HEK293T (cell line): Measurements from ENCODE around the gene OAS2.

Source experiments
- BHLHE40 ChIP-seq: fragments of 450-650 bp; IDR thresholded peaks from 2 replicates; pipeline ENCODE4 v1.6.1; 2016; ENCODE audit warnings: mild to moderate bottlenecking, moderate library complexity, borderline replicate concordance
- CTBP1 ChIP-seq: fragments of 450-650 bp; IDR thresholded peaks from 2 replicates; pipeline ENCODE4 v1.6.1; 2016; ENCODE audit warnings: borderline replicate concordance
- FOXA1 ChIP-seq: fragments of 450-650 bp; IDR thresholded peaks from 2 replicates; pipeline ENCODE4 v1.6.1; 2016; ENCODE audit warnings: mild to moderate bottlenecking
- FOXM1 ChIP-seq: fragments of 450-650 bp; IDR thresholded peaks from 2 replicates; pipeline ENCODE4 v1.6.1; 2017; ENCODE audit warnings: mild to moderate bottlenecking, borderline replicate concordance
- HDGF ChIP-seq: fragments of 450-650 bp; IDR thresholded peaks from 2 replicates; pipeline ENCODE4 v1.6.1; 2017; ENCODE audit warnings: antibody characterized with exemption, borderline replicate concordance
- LEF1 ChIP-seq: fragments of 450-650 bp; IDR thresholded peaks from 2 replicates; pipeline ENCODE4 v1.6.1; 2017; ENCODE audit warnings: mild to moderate bottlenecking, borderline replicate concordance
- SUZ12 ChIP-seq: fragments of 450-650 bp; IDR thresholded peaks from 2 replicates; pipeline ENCODE4 v1.6.1; 2016; ENCODE audit warnings: mild to moderate bottlenecking
- TF ChIP-seq, protein P1 (sequence below): fragments of 450-650 bp; IDR thresholded peaks from 2 replicates; pipeline ENCODE4 v1.6.1; 2016

DNA sequence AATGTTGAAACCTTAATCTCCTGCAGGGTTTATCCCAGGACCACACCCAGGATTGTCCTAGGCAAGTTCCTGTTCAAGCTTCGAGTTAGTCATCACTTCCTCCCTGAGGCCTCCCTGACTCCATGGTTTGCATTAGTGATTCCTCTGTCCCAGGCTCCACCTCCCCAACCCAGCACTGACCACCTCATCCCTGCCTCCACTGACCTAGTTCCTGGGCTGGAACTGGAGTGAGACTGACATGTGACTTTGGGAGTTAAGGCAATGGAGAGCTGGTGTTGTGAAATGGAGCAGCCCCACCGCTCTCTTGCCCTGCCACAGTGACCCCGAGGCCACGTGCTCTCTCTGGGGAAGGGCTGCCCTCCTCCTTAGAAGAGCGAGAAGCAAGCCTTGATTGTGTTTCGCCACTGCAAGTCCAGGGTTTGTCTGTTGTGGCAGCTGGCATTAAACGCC, 62.4 kb downstream of the OAS2 start:
- TF ChIP-seq FOXM1 = no peak
- no peak for TF ChIP-seq FOXA1
- TF ChIP-seq LEF1 = no peak
- no peak for TF ChIP-seq SUZ12
- TF ChIP-seq, protein P1, sequence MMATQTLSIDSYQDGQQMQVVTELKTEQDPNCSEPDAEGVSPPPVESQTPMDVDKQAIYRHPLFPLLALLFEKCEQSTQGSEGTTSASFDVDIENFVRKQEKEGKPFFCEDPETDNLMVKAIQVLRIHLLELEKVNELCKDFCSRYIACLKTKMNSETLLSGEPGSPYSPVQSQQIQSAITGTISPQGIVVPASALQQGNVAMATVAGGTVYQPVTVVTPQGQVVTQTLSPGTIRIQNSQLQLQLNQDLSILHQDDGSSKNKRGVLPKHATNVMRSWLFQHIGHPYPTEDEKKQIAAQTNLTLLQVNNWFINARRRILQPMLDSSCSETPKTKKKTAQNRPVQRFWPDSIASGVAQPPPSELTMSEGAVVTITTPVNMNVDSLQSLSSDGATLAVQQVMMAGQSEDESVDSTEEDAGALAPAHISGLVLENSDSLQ = no peak
- TF ChIP-seq HDGF = no peak
- TF ChIP-seq CTBP1 = no peak
- TF ChIP-seq BHLHE40 = no peak
